ENCODE measurements around the gene SLC4A5.

Gene SLC4A5

GRCh38 chr2:74201596-74201995 lies 141.6 kb downstream of the SLC4A5 start:
- ChIA-PET POLR2A (no interaction called here), CTCF (interaction anchor here (0.7 kb wide), 1 partner anchor 267 kb away, joined by 5 read pairs; no protein-coding TSS in a partner anchor)

GRCh38 chr2:74201196-74201595 lies 142.0 kb downstream of the SLC4A5 start:
- DNase-seq (ENCODE audit: extremely low spot score) = no peak
- TF ChIP-seq SP1 (IDR thresholded peaks at IDR 0.05) (no peak), ZNF384 (IDR thresholded peaks at IDR 0.05) (no peak)
- ChIA-PET POLR2A (no interaction called here), CTCF (interaction anchor here (0.7 kb wide), 1 partner anchor 267 kb away, joined by 5 read pairs; no protein-coding TSS in a partner anchor)

More at GRCh38 chr2:74201596-74201995, 141.6 kb downstream of the SLC4A5 start:
- DNase-seq (ENCODE audit: extremely low spot score) = no peak
- TF ChIP-seq PKNOX1 (IDR thresholded peaks at IDR 0.05) = peak; percentile 27; the same call in 1 of the 2 replicates
- no peak for TF ChIP-seq LEF1 (IDR thresholded peaks at IDR 0.05; ENCODE audit: borderline replicate concordance)

- TF ChIP-seq HDGF (IDR thresholded peaks at IDR 0.05; ENCODE audit: borderline replicate concordance) (no peak), SUZ12 (IDR thresholded peaks at IDR 0.05) (no peak), NFRKB (IDR thresholded peaks at IDR 0.05) (no peak), FOXA1 (IDR thresholded peaks at IDR 0.05) (no peak), ZNF384 (IDR thresholded peaks at IDR 0.05) (no peak), ELF4 (IDR thresholded peaks at IDR 0.05) (no peak), PKNOX1 (IDR thresholded peaks at IDR 0.05) (no peak), FOXM1 (IDR thresholded peaks at IDR 0.05; ENCODE audit: borderline replicate concordance) (no peak), BHLHE40 (IDR thresholded peaks at IDR 0.05; ENCODE audit: borderline replicate concordance) (no peak), SP1 (IDR thresholded peaks at IDR 0.05) (no peak), ARNT (IDR thresholded peaks at IDR 0.05) (no peak), FOXK2 (IDR thresholded peaks at IDR 0.05) (no peak), LEF1 (IDR thresholded peaks at IDR 0.05; ENCODE audit: borderline replicate concordance) (no peak), L3MBTL2 (conservative IDR thresholded peaks at IDR 0.05) (no peak), TARDBP (IDR thresholded peaks at IDR 0.05) (no peak), CTBP1 (IDR thresholded peaks at IDR 0.05; ENCODE audit: borderline replicate concordance) (no peak)
- DNase-seq (ENCODE audit: extremely low spot score) = no peak
- POLR2A ChIA-PET = interaction anchor here (1.0 to 3.2 kb wide), 5 partner anchors 8 to 191 kb away, joined by 3 to 36 read pairs (median 7); partner anchors contain the start of genes BOLA3 and MOB1A
- CTCF ChIA-PET = interaction anchor here (0.6 kb wide), 1 partner anchor 84 kb away, joined by 3 read pairs; no protein-coding TSS in a partner anchor
These were observed 143.3 kb downstream of the SLC4A5 start for GRCh38 chr2:74199871-74200305.

- ChIA-PET POLR2A (interaction anchor here (1.0 to 3.2 kb wide), 10 partner anchors 8 to 192 kb away, joined by 3 to 36 read pairs (median 5); partner anchors contain the start of genes BOLA3 and MOB1A), CTCF (interaction anchor here (0.6 to 1.3 kb wide), 3 partner anchors 11 to 84 kb away, joined by 3 to 4 read pairs (median 4); partner anchors contain the start of gene MOB1A)
- no peak for TF ChIP-seq FOXK2 (IDR thresholded peaks at IDR 0.05)
- TF ChIP-seq ARNT (IDR thresholded peaks at IDR 0.05) = no peak
- TF ChIP-seq CTBP1 (IDR thresholded peaks at IDR 0.05; ENCODE audit: borderline replicate concordance) = no peak
- no peak for TF ChIP-seq L3MBTL2 (conservative IDR thresholded peaks at IDR 0.05)
- no peak for TF ChIP-seq ZNF384 (IDR thresholded peaks at IDR 0.05)
- no peak for DNase-seq (ENCODE audit: extremely low spot score)
These were observed 143.9 kb downstream of the SLC4A5 start for GRCh38 chr2:74199275-74199701.

GRCh38 chr2:74198461-74199274 lies 144.5 kb downstream of the SLC4A5 start, which contains the start of gene MTHFD2:
TSS of gene MTHFD2 (plus strand) at chr2:74198615. CDS start at chr2:74198642, 27 bp downstream.
- peak; percentile 93 for DNase-seq (ENCODE audit: extremely low spot score)
- TF ChIP-seq ZNF384 (IDR thresholded peaks at IDR 0.05) = no peak
- peak; percentile 48; the same call in 1 of the 2 replicates for TF ChIP-seq NFRKB (IDR thresholded peaks at IDR 0.05)
- TF ChIP-seq PKNOX1 (IDR thresholded peaks at IDR 0.05) = peak; percentile 97
- no peak for TF ChIP-seq BHLHE40 (IDR thresholded peaks at IDR 0.05; ENCODE audit: borderline replicate concordance)
- no peak for TF ChIP-seq FOXA1 (IDR thresholded peaks at IDR 0.05)
- no peak for TF ChIP-seq ARNT (IDR thresholded peaks at IDR 0.05)
- no peak for TF ChIP-seq HDGF (IDR thresholded peaks at IDR 0.05; ENCODE audit: borderline replicate concordance)
- TF ChIP-seq FOXK2 (IDR thresholded peaks at IDR 0.05) = no peak
- TF ChIP-seq CTBP1 (IDR thresholded peaks at IDR 0.05; ENCODE audit: borderline replicate concordance) = no peak
- no peak for TF ChIP-seq TARDBP (IDR thresholded peaks at IDR 0.05)
- TF ChIP-seq ELF4 (IDR thresholded peaks at IDR 0.05) = peak; percentile 90
- peak; percentile 98 for TF ChIP-seq L3MBTL2 (conservative IDR thresholded peaks at IDR 0.05)
- TF ChIP-seq SUZ12 (IDR thresholded peaks at IDR 0.05) = no peak
- TF ChIP-seq LEF1 (IDR thresholded peaks at IDR 0.05; ENCODE audit: borderline replicate concordance) = no peak
- no peak for TF ChIP-seq SP1 (IDR thresholded peaks at IDR 0.05)
- no peak for TF ChIP-seq FOXM1 (IDR thresholded peaks at IDR 0.05; ENCODE audit: borderline replicate concordance)
- CTCF ChIA-PET = interaction anchor here (1.0 to 1.3 kb wide), 2 partner anchors 11 to 20 kb away, joined by 4 read pairs; partner anchors contain the start of gene MOB1A
- POLR2A ChIA-PET = interaction anchor here (0.7 to 3.2 kb wide), 11 partner anchors 9 to 193 kb away, joined by 3 to 36 read pairs (median 4); partner anchors contain the start of genes BOLA3 and MOB1A

- no peak for DNase-seq (ENCODE audit: extremely low spot score)
- POLR2A ChIA-PET = interaction anchor here (0.7 to 3.2 kb wide), 11 partner anchors 9 to 59 kb away, joined by 3 to 36 read pairs (median 4); partner anchors contain the start of genes BOLA3 and MOB1A
- TF ChIP-seq CTBP1 (IDR thresholded peaks at IDR 0.05; ENCODE audit: borderline replicate concordance) = no peak
- TF ChIP-seq L3MBTL2 (conservative IDR thresholded peaks at IDR 0.05) = no peak
- TF ChIP-seq LEF1 (IDR thresholded peaks at IDR 0.05; ENCODE audit: borderline replicate concordance) = no peak
- no peak for TF ChIP-seq SP1 (IDR thresholded peaks at IDR 0.05)
- TF ChIP-seq ZNF384 (IDR thresholded peaks at IDR 0.05) = no peak
- no peak for TF ChIP-seq FOXM1 (IDR thresholded peaks at IDR 0.05; ENCODE audit: borderline replicate concordance)
- no peak for TF ChIP-seq ELF4 (IDR thresholded peaks at IDR 0.05)
- no peak for TF ChIP-seq NFRKB (IDR thresholded peaks at IDR 0.05)
- TF ChIP-seq PKNOX1 (IDR thresholded peaks at IDR 0.05) = no peak
- no peak for TF ChIP-seq SUZ12 (IDR thresholded peaks at IDR 0.05)
- CTCF ChIA-PET = interaction anchor here (1.0 to 1.3 kb wide), 2 partner anchors 10 to 19 kb away, joined by 4 read pairs; partner anchors contain the start of gene MOB1A
These were observed 145.2 kb downstream of the SLC4A5 start for GRCh38 chr2:74198023-74198460.
